Right ventricle myocardium superior (tissue), 1 donor: Measurements from ENCODE around the gene IL17RB. TPM values are rescaled to one million over a fixed set of nuclear protein-coding genes. Genes with fewer than 3 reads are reported as not detected.
A peak's percentile ranks its signal among the peaks of the same experiment; 100 is the strongest.

Experiments used
- ATAC-seq: fragments of 200-7000 bp; cut with Tn5 transposase; one replicate; pipeline ENCODE4 v1.9.1; 2020; ENCODE audit warnings: mild to moderate bottlenecking; ENCODE audit not compliant: poor library complexity
- DNase-seq: peaks from one replicate; pipeline ENCODE4 v3.0.0-alpha.2; 2020
- intact Hi-C: fragments of 100-400 bp; cut with DNase I; formaldehyde crosslinking; loops from one replicate; pipeline ENCODE4 v1.11.2; 2022
- total RNA-seq: library from RNA; stranded (reverse); fragmentation: NEBNext Ultra II Directional; extraction: Animal tissue kit (Norgen Biotek cat#: 25700); gene quantifications from one replicate; pipeline ENCODE4 v1.2.1, GENCODE V29; 2021
- donor health status: DM: no; HTN: yes; CAD: no; lungs with severe emphysema.

The IL17RB gene
- total RNA-seq, 1 donor from 2014 or later, result 1.9 TPM

DNA sequence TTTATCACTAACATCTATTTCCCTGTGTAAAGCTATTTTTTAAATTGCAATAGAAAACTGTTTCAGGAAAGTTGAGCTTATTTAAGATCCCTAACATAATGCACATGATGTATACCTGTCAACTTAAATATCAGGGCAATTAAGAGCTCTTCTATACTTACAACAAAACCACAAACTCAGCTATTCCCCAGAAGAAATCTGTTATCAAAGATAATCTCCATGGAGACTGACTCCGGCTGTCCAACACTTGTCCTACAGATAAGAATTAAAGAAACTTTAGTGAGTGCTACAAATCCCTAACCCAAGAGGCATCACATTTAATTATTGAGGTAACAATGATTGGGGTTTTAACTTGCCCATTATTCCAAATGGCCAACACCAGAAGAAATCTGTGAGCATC lies 41.9 kb downstream of the IL17RB start:
- intact Hi-C loops, result no loop called here
- DNase-seq, result no peak

DNA sequence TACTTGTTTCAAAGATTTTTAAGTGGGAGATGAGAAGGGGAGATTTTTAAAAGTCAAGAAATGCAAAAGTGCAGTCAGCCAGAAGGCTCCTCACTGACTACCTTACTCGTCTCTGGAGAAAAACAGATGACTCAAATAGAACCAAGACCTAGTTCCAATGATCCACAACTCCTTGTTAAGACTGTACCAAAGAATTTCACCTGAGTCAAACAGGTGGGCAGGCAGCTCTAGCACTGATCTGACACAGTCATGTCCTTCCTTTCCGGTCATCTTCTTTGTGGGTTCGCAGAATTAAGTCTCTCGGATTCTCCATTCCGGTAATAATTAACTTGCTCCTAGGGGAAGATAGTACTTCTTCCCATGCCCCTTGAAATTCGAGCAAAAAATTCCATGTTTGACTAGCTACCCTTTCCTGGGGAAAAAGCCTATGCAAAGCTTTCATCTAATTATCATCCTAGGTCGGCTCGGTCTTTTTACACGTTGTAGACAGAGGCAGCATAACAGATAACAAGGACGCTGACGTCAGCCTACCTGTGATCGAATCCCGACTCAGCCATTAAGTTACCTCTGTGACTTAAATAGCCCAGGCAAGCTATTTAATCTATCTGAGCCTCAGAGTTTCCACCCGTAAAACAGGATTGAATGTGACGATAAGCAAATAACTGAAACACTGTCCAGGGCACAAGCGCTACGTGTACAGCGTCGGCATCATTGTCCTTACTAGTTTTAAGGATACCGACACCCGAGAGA lies 44.5 kb downstream of the IL17RB start:
- intact Hi-C loops, result no loop called here
- ATAC-seq (no peak), DNase-seq (no peak)

More for the DNA sequence above, 41.9 kb downstream of the IL17RB start:
- ATAC-seq, result no peak

DNA sequence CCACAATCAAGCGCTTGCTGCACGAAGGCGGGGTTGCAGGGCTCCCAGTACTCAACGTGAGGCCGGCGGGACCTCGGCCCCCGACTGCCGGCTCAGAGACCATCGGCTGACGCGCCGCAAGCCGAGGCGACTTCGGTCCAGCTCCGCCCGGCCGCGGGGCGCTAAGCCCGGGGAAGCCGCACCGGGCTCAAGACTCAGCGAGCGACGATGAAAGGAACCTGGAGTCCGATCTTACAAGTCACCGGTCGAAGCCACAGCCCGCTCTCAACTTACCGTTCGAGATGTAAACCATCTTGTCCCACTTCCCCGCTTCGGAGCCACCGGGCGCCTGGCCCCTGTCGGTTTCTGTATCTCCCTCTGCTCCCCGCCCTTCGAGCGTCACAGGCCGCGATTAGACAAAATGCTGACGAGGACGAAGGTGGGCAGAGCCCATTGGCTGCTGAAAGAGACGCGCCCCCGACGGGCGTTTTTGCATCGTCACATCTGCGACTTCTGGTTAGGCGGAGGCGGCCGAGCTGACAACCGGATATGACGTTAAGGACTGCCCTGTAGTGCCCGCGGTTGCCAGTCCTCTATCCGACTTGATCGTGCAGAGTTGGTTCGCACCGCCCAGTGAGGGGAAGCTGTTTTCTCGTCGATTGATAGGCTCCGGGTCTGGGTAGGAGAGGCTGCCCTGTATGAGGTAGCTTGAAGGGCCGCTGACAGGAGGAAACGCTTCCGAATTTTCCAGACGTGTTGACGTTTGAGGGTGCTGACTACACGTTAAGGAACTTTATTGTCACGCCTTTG lies 45.3 kb downstream of the IL17RB start, which contains the start of gene SELENOK:
Gene SELENOK (minus strand): TSS at position 363 of the 789 bp plus-strand sequence.
- DNase-seq, result peak; percentile 99
- intact Hi-C loops, result no loop called here
- peak; percentile 99 for ATAC-seq

DNA sequence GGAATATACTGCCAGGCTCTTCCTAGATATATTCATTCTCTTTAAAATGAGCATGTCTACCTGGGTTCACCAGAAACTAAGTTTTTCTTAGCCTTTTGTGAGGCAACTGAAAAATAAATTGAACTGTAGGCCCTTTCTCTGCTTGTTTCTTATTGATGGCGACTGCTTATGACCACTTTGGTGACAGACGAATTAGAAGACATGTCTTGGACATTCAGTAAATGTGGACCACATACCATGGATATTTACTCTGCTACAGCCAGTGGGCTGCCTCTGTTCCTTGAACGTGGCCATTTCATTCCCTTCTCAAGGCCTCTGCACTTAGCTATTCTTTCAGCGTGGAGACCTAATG lies 45.9 kb downstream of the IL17RB start:
- DNase-seq (no peak), ATAC-seq (no peak)
- intact Hi-C loops, result no loop called here

DNA sequence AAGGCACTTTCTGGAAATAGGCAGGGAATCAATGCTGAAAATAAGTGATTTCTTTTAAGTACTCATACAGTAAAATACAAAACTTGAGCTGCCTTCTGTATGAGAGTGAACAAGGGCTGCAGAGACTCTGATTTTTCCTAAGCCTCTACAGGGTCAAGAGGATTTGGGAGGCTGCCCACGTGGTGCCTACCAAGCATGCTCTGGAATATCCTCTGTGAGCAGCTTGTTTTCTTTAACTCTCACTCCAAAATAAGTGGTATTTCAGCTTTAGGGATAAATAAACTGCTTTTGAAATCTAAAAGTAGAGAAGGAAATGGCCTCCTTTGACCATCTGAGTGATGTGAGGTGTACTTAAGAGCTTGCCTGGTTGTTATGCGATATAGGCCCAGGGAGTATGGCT lies 53.4 kb downstream of the IL17RB start:
- DNase-seq (no peak), ATAC-seq (peak; percentile 47)
- intact Hi-C loops, result loop anchor here (10.0 kb wide), 1 partner anchor 545 kb away; no protein-coding TSS in a partner anchor

DNA sequence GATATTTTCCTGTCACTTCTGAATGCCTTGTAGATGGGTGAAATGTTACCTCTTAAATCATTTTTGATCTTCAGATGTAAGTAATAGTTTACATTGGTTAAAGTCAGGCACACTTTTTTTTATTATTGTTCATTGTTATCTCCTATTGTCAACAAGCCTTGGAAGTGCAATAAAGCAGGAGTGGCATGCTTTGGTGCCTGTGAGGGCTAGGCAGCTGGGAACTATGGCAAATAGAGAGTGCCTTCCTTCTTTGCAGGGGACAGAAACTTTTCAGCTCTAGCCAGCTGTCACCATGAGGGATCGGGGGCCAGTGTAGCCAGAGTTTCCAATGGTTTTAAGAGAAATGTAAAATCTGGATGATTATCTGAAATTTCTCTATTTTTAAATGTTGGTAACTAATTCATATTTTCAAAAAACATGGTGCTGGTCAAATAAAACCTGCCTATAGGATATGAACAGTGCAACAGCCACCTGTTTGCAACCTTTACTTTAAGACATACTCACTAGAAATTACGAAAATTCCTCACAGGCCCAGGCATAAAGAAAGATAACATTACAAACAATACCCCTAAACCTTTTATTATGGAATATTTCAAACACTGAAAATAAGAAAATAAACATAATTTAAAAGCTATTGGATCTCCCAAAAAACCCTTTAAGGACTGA lies 54.4 kb downstream of the IL17RB start:
- ATAC-seq (peak; percentile 64), DNase-seq (no peak)
- intact Hi-C loops, result loop anchor here (10.0 kb wide), 1 partner anchor 546 kb away; no protein-coding TSS in a partner anchor

DNA sequence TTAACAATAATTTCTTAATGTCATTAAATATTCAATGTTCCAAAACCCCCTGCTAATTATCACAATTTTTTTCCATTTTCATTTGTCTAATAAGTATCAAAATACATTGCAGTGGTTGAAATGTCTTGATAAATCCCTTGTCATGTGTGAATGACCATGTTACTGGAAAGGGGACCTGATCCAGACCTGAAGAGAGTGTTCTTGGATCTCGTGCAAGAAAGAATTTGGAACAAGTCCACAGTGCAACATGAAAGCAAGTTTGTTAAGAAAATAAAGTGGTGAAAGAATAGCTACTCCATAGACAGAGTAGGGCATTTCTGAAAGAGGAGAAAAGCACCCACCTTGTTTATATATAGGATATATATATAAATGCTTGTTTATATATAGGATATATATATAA lies 55.7 kb downstream of the IL17RB start:
- intact Hi-C loops, result loop anchor here (10.0 kb wide), 1 partner anchor 547 kb away; no protein-coding TSS in a partner anchor
- peak; percentile 76 for ATAC-seq
- DNase-seq, result no peak

DNA sequence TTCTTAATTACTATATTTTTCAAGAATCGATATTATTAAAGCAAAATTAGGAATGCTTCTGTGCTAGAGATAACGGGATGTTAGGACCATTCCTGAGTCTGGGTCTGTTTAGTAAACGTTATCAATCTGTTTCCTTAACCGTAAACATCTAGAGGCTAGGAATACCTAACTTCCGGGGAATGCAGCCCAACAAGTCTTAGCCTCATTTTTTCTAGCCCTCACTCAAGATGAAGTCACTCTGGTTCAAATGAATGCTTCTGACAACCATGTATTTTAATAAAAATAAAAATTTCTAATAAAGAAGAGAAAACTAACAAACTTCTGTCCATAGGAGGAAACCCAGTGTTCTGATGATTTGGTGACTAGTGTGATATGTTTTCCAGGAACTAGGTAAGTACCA lies 56.3 kb downstream of the IL17RB start:
- intact Hi-C loops, result loop anchor here (10.0 kb wide), 1 partner anchor 548 kb away; no protein-coding TSS in a partner anchor
- DNase-seq (no peak), ATAC-seq (no peak)

DNA sequence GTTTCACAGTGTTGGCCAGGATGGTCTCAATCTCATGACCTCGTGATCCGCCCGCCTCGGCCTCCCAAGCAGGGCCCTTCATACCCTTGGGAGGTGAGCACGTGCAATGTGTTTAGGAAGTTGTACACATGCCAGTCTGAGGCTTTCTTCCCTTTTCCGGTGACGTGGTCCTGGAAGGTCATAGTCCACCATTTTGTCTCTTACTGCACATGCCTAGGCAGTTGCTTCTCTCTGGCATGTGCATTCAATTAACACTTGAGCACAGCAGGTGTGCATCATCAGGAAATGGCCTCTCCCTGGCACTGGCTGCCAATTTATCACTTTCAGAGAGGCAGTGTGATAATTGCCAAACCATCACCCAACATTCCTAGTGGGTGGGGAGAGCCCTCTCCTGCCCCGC lies 67.0 kb downstream of the IL17RB start:
- intact Hi-C loops, result no loop called here
- ATAC-seq (no peak), DNase-seq (no peak)

Other genes starting within 250 kb of the IL17RB start
- 9.3 TPM for gene CHDH, start 149 bp upstream of the IL17RB start, total RNA-seq
- gene ACTR8, start 35.6 kb downstream of the IL17RB start, total RNA-seq, result 27.9 TPM
- gene SELENOK, start 45.3 kb downstream of the IL17RB start, total RNA-seq, result 97.4 TPM